GM10248 (cell line): ENCODE results near the gene SPRED2.

Experiments
- CTCF ChIA-PET: fragments of 300-600 bp; sonication (Branson Sonifier 250); formaldehyde crosslinking; extraction: SDS; loops from one replicate; lab custom pipeline; 2021; ENCODE audit warnings: antibody characterized with exemption; lab: Yijun Ruan, JAX
- POLR2A ChIA-PET: fragments of 350-650 bp; sonication (Branson Sonifier 250); formaldehyde crosslinking; extraction: SDS; loops from one replicate; lab custom pipeline; 2020; ENCODE audit warnings: antibody characterized with exemption; lab: Yijun Ruan, JAX
- DNase-seq: peaks from one replicate; pipeline ENCODE4 v3.0.0; 2012; ENCODE audit errors: extremely low spot score
- CTCF ChIP-seq: IDR thresholded peaks from 2 replicates; pipeline ENCODE4 v1.5.1; 2012; ENCODE audit warnings: mild to moderate bottlenecking, low read depth; ENCODE audit errors: extremely low read depth, missing control alignments, control extremely low read depth

SPRED2 gene

GRCh38 chr2:65374575-65374974 lies 57.8 kb downstream of the SPRED2 start:
- TF ChIP-seq CTCF: no peak
- ChIA-PET CTCF (interaction anchor here (1.0 to 6.2 kb wide), 7 partner anchors 8 to 54 kb away, joined by 3 to 38 read pairs (median 5); no protein-coding TSS in a partner anchor), POLR2A (no interaction called here)
- DNase-seq: no peak

GRCh38 chr2:65373365-65373918 lies 59.0 kb downstream of the SPRED2 start:
- CTCF ChIA-PET: interaction anchor here (0.7 to 6.2 kb wide), 9 partner anchors 9 to 57 kb away, joined by 3 to 38 read pairs (median 5); no protein-coding TSS in a partner anchor
- no peak for TF ChIP-seq CTCF
- POLR2A ChIA-PET: no interaction called here
- DNase-seq: no peak

- ChIA-PET CTCF (interaction anchor here (0.9 to 6.2 kb wide), 7 partner anchors 8 to 56 kb away, joined by 3 to 38 read pairs (median 5); no protein-coding TSS in a partner anchor), POLR2A (no interaction called here)
- no peak for TF ChIP-seq CTCF
- DNase-seq: no peak
Measured at GRCh38 chr2:65372619-65373018, 59.8 kb downstream of the SPRED2 start.

GRCh38 chr2:65371074-65371434 lies 61.3 kb downstream of the SPRED2 start:
- ChIA-PET POLR2A (no interaction called here), CTCF (interaction anchor here (0.9 to 6.2 kb wide), 6 partner anchors 7 to 50 kb away, joined by 3 to 38 read pairs (median 10); no protein-coding TSS in a partner anchor)
- no peak for DNase-seq
- TF ChIP-seq CTCF: no peak

GRCh38 chr2:65370387-65371073 lies 61.9 kb downstream of the SPRED2 start:
- DNase-seq: no peak
- TF ChIP-seq CTCF: no peak
- POLR2A ChIA-PET: no interaction called here
- CTCF ChIA-PET: interaction anchor here (0.9 to 6.2 kb wide), 8 partner anchors 8 to 49 kb away, joined by 3 to 38 read pairs (median 8); no protein-coding TSS in a partner anchor

GRCh38 chr2:65369980-65370379 lies 62.4 kb downstream of the SPRED2 start:
- ChIA-PET POLR2A (no interaction called here), CTCF (interaction anchor here (0.9 to 6.2 kb wide), 8 partner anchors 9 to 48 kb away, joined by 3 to 38 read pairs (median 8); no protein-coding TSS in a partner anchor)
- no peak for DNase-seq
- no peak for TF ChIP-seq CTCF
